Retinal pigment epithelial cell (primary cell): Measurements from ENCODE around the gene PLXNA2.

ENCODE experiments used
- DNase-seq: peaks from one replicate; pipeline ENCODE4 v3.0.0-alpha.2; 2010; ENCODE audit warnings: low read depth
- H3K4me3 ChIP-seq: 2 replicates; pipeline ENCODE4 v1.5.1; 2011; ENCODE audit warnings: mild to moderate bottlenecking, low read length, control low read depth, moderate library complexity
- TF ChIP-seq, protein P1 (sequence below): conservative IDR thresholded peaks from 2 replicates; pipeline ENCODE4 v1.5.1; 2011; ENCODE audit warnings: low read depth, low read length, control low read depth, inconsistent platforms

PLXNA2 gene

GRCh38 chr1:208083016-208083714, 161.0 kb downstream of the PLXNA2 start:
- no peak for DNase-seq
- no peak overlapping the region for H3K4me3 ChIP-seq
- TF ChIP-seq, protein P1, sequence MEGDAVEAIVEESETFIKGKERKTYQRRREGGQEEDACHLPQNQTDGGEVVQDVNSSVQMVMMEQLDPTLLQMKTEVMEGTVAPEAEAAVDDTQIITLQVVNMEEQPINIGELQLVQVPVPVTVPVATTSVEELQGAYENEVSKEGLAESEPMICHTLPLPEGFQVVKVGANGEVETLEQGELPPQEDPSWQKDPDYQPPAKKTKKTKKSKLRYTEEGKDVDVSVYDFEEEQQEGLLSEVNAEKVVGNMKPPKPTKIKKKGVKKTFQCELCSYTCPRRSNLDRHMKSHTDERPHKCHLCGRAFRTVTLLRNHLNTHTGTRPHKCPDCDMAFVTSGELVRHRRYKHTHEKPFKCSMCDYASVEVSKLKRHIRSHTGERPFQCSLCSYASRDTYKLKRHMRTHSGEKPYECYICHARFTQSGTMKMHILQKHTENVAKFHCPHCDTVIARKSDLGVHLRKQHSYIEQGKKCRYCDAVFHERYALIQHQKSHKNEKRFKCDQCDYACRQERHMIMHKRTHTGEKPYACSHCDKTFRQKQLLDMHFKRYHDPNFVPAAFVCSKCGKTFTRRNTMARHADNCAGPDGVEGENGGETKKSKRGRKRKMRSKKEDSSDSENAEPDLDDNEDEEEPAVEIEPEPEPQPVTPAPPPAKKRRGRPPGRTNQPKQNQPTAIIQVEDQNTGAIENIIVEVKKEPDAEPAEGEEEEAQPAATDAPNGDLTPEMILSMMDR, result no peak

DNA sequence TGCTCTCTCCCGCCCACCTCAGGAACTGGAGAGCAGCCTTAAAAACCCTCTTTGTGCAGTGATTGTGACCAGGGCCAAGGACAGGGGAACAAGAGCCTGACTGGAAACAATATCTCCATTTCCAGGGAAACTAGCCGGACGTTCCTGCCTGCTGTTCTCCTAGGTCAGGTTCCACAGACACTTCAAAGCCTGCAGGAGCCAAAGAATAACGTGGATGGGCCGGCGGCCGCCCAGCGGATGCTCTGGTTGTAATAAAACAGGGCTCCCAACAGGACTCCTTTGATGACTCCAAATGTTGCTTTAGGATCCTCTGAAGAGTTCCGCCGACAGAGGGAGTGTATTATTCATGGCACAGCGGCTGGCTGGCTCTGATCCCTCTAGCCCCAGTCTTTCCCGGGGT, 162.2 kb downstream of the PLXNA2 start:
- no peak for DNase-seq
- TF ChIP-seq, protein P1, result peak; percentile 20
- no peak overlapping the region for H3K4me3 ChIP-seq

DNA sequence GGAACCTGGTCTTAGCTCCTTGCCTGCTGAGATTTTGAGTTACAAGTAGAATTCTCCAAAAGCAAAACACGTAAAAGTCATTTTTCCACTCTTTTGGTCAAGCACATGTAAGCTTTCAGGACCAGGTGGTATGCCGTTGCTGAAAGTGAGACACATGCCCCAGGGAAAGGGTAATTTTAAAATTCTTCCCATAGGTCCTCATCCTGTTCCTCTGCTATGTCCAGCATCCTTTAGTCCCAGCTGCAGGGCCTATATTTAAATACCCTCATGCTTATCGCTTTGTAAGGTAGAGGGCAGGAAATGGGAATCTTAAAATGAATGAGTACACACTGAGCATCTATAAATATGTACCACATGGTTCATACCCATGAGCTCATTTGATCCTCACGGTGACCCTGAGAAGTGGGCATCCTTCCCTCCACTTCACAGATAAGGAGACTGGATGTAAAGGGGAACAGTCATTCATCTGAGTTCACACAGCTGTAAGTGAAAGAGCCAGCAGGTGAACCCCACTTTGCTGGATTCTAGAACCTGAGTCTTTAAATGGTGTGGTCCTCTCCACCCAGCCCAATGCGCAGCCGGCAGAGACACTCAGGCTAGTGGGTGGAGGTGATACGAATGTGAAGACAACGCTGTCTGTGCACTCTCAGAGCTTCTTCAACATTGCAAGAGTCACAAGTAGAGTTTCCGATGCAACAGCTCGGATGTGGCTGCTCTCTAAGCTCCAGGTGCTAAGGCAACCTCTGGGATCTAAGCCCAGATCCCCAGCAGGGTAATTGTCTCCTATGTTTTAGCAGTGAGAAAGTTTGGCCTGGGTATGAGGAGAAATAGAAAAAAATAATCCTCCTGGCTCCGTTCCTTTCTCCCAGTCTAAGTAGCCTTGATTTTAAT, 163.5 kb downstream of the PLXNA2 start:
- H3K4me3 ChIP-seq, result no peak overlapping the region
- TF ChIP-seq, protein P1, result no peak
- no peak for DNase-seq

- no peak for DNase-seq
- TF ChIP-seq, protein P1, result no peak
- no peak overlapping the region for H3K4me3 ChIP-seq
These were observed 165.0 kb downstream of the PLXNA2 start for GRCh38 chr1:208079161-208079560.

- DNase-seq, result no peak
- TF ChIP-seq, protein P1, result no peak
- no peak overlapping the region for H3K4me3 ChIP-seq
These were observed 165.4 kb downstream of the PLXNA2 start for GRCh38 chr1:208078752-208079151.

DNA sequence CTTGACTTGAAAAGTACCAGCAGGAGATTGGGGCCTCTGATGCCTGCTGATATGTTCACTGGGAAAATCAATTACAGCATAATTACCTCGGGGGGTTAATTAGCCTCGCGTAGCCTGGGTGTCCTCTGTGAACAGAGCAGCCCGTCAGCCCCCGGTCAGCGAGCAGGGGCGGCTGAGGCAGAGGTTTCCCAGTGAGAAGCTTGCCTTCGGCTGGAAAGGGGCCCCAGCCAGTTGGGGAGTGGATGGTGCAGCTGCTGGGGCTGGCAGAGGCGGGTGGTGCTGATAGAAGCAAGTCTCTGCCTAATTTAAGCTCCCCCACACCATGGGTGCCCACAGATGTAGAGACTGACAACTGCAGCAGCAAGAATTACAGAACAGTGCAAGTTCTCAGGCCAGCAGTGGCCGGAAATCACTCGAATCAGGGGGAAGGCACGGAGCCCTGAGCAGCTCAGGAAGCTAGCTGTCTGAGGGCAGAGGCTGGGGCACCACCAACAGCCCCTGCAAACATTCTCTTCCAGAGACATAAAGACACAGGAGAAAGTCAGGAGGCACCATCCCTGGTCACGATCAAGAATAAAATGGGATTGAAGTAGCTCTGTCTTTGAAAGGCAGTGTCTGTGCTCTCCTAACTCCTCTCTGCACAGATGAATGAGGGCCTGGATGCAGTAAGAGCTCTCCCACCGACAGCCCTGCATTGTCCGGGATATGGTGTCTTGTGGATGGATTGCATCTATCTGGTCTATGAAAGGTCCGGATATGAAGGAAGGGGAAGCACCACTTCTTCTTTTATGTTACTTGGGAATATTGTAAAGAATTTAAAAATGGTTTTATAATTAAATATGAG, 166.7 kb downstream of the PLXNA2 start:
- no peak overlapping the region for H3K4me3 ChIP-seq
- DNase-seq, result no peak
- TF ChIP-seq, protein P1, result no peak
